Lung (tissue), 12 donors: Measurements from ENCODE around the gene NBEAL1. TPM values are rescaled to one million over a fixed set of nuclear protein-coding genes. Genes with fewer than 3 reads are reported as not detected.

Experiments used
- ATAC-seq: fragments of 200-7000 bp; cut with Tn5 transposase; one replicate; pipeline ENCODE4 v1.9.1; 2020; ENCODE audit warnings: moderate number of reproducible peaks; ENCODE audit not compliant: insufficient read depth, low FRiP score
- DNase-seq, 3 donors: peaks; one replicate each; pipeline ENCODE4 v3.0.0-alpha.2; 2013 to 2017
- H3K27ac ChIP-seq, 2 donors: one replicate each; pipeline ENCODE4 v1.5.1; 2013; ENCODE audit warnings: mild to moderate bottlenecking in 2 of 2, moderate library complexity in 2 of 2, control low read depth in 1 of 2, inconsistent platforms in 1 of 2, low read depth in 1 of 2, low read length in 1 of 2
- H3K27me3 ChIP-seq, 3 donors: one replicate each; pipeline ENCODE4 v1.5.1; 2013; ENCODE audit warnings: low read length in 2 of 3; ENCODE audit not compliant: control insufficient read depth in 3 of 3, insufficient read depth in 3 of 3
- H3K36me3 ChIP-seq, 4 donors: one replicate each; pipeline ENCODE4 v1.5.1; 2013; ENCODE audit warnings: low read length in 4 of 4, mild to moderate bottlenecking in 1 of 4, moderate library complexity in 1 of 4; ENCODE audit not compliant: control insufficient read depth in 4 of 4, insufficient read depth in 4 of 4
- H3K4me1 ChIP-seq, 5 donors: one replicate each; pipeline ENCODE4 v1.5.1; 2013; ENCODE audit warnings: low read length in 5 of 5, mild to moderate bottlenecking in 2 of 5, moderate library complexity in 1 of 5; ENCODE audit not compliant: control insufficient read depth in 5 of 5, insufficient read depth in 5 of 5
- H3K4me3 ChIP-seq: one replicate; pipeline ENCODE4 v1.5.1; 2013; ENCODE audit warnings: mild to moderate bottlenecking, control low read depth, moderate library complexity
- H3K9ac ChIP-seq, 2 donors: one replicate each; pipeline ENCODE4 v1.5.1; 2013; ENCODE audit warnings: low read length in 2 of 2, control low read depth in 1 of 2; ENCODE audit not compliant: insufficient read depth in 1 of 2
- H3K9me3 ChIP-seq, 4 donors: one replicate each; pipeline ENCODE4 v1.5.1; 2013; ENCODE audit warnings: low read length in 3 of 4, mild to moderate bottlenecking in 1 of 4, moderate library complexity in 1 of 4; ENCODE audit not compliant: control insufficient read depth in 4 of 4, insufficient read depth in 3 of 4
- WGBS, 2 donors: extraction: QIAGEN DNeasy Blood & Tissue Kit; methylation state at CpG; one replicate each; pipeline ENCODE4 v1.1.7; 2013; 5-methylcytosine and 5-hydroxymethylcytosine counted together
- polyA plus RNA-seq, 2 donors: library from polyadenylated mRNA; stranded (reverse); fragments of 200-250 nt; gene quantifications; one replicate each; pipeline ENCODE4 v1.2.1, GENCODE V29; 2013
- total RNA-seq, 2 donors: library from RNA; depleted of rRNA in 1 of 2; stranded (reverse); fragments of >200 nt in 1 of 2; gene quantifications; one replicate each; pipeline ENCODE4 v1.2.1, GENCODE V29; 2014 to 2021
- TF ChIP-seq, protein P1 (sequence below): IDR thresholded peaks from 2 replicates; pipeline ENCODE4 v1.5.1; 2012; ENCODE audit warnings: mild to moderate bottlenecking; ENCODE audit errors: control extremely low read depth, extremely low read depth
- donor health status: control.
- donor health status: control.
- donor health status: Bipolar disorder and iron deficiency.
- donor health status: healthy.
- donor health status: DM: yes; HTN: yes; CAD: no.

Gene NBEAL1
- total and polyA plus RNA-seq, 4 donors, result 5.9 to 138 (median 25.3) TPM

DNA sequence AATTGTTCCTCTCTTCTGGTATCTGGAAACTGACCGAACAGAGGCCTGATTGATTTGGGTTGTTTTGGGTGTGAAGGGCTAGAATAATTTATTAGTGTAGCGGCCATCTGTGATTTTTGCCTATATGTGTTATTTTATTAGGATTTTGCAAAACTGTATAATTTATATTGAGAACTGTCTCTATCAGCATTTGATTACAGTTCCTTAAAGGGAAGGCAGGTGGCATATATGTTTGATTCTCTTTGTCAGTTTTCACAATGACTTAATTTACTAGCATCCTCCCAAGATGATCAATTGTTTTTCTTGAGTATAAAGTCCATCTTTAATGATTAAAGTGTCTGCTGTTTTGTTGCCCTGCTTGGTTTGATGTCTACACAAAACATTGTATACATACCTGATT lies 4.5 kb downstream of the NBEAL1 start:
- Histone ChIP-seq H3K9ac (no peak overlapping the region), H3K36me3 (peaks cover 0 to 2% (median 0%) of the 10 kb centered on the region in 4 donors), H3K27me3 (no peaks in the 10 kb centered on the region), H3K4me3 (no peak overlapping the region), H3K4me1 (peaks cover 0 to 52% (median 11%) of the 10 kb centered on the region in 5 donors), H3K27ac (peak overlapping the region in 1 of 2 donors; percentile 10), H3K9me3 (no peaks in the 10 kb centered on the region)
- TF ChIP-seq, protein P1, sequence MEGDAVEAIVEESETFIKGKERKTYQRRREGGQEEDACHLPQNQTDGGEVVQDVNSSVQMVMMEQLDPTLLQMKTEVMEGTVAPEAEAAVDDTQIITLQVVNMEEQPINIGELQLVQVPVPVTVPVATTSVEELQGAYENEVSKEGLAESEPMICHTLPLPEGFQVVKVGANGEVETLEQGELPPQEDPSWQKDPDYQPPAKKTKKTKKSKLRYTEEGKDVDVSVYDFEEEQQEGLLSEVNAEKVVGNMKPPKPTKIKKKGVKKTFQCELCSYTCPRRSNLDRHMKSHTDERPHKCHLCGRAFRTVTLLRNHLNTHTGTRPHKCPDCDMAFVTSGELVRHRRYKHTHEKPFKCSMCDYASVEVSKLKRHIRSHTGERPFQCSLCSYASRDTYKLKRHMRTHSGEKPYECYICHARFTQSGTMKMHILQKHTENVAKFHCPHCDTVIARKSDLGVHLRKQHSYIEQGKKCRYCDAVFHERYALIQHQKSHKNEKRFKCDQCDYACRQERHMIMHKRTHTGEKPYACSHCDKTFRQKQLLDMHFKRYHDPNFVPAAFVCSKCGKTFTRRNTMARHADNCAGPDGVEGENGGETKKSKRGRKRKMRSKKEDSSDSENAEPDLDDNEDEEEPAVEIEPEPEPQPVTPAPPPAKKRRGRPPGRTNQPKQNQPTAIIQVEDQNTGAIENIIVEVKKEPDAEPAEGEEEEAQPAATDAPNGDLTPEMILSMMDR, result no peak
- 66 to 82% methylated on average over 2 of the region's 2 CpGs for WGBS, 2 donors
- ATAC-seq (no peak), DNase-seq (peak in 1 of 3 donors; percentile 6)

DNA sequence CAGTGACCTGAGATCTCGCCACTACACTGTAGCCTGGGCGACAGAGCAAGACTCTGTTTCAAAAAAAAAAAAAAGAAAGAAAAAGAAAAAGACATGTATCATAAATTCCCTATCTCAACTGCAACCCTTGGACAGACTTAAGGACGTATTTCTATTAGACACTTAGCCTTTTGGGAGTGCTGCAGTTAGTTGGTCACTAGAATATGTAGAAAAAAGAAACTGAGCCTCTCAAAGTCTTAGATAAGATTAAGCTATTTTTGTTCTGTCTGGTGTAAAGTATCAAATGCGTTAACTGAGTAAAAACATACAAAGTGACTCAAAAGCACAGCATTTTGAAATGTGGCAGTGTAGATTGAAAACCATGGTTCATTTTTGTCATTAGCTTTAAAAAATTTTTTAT lies 7.3 kb downstream of the NBEAL1 start:
- Histone ChIP-seq H3K4me3 (no peak overlapping the region), H3K27ac (peak overlapping the region in 1 of 2 donors; percentile 53), H3K9ac (no peak overlapping the region), H3K36me3 (no peaks in the 10 kb centered on the region), H3K9me3 (no peaks in the 10 kb centered on the region), H3K4me1 (peaks cover 0 to 36% (median 10%) of the 10 kb centered on the region in 5 donors), H3K27me3 (no peaks in the 10 kb centered on the region)
- DNase-seq (no peak), ATAC-seq (no peak)
- 58 to 82% methylated on average over 4 of the region's 4 CpGs for WGBS, 2 donors
- TF ChIP-seq, protein P1, result no peak

DNA sequence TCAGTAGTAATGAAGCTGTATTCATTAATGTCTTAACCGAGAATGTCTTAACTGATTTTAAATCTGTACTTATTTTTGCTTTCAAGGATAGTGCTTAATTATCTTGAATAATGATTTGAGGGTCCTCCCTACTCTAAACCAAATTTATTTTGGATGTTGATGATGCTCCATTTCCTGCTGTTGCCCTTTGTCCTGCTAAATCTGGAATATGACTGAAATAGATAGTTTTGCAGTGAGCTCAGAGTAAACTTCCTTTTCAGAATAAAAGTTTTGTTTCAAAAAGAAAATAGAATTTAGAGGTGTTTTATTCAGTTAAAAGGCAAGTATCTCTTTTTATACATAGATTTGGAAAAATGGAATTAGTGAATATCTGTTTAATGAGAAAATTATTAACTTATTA lies 8.1 kb downstream of the NBEAL1 start:
- DNase-seq, result peak in 1 of 3 donors; percentile 65
- H3K4me3 ChIP-seq, result no peak overlapping the region

More for the DNA sequence above, 8.1 kb downstream of the NBEAL1 start:
- Histone ChIP-seq H3K9me3 (no peaks in the 10 kb centered on the region), H3K27ac (no peak overlapping the region), H3K9ac (no peak overlapping the region), H3K4me1 (peaks cover 0 to 29% (median 9%) of the 10 kb centered on the region in 5 donors), H3K36me3 (no peaks in the 10 kb centered on the region), H3K27me3 (no peaks in the 10 kb centered on the region)
- ATAC-seq, result no peak
- TF ChIP-seq, protein P1, result no peak
- WGBS, 2 donors, result 38 to 72% methylated on average over 1 of the region's 1 CpG
